ENCODE results near the gene F8A3. TPM values are rescaled to one million over a fixed set of nuclear protein-coding genes. Genes with fewer than 3 reads are reported as not detected.

Gene F8A3
- total and polyA plus RNA-seq, 2 donors (not counting 3 experiments of a cell fraction or from before 2014, with no cell fraction given): 0.06 to 9.7 TPM

- Histone ChIP-seq H3K27ac (ENCODE audit: insufficient read depth, low read depth, low read length) (no peak overlapping the region), H3K9me3 (replicated peaks; ENCODE audit: control insufficient read depth, insufficient read depth, low read length) (no peaks in the 10 kb centered on the region), H4K20me1 (replicated peaks; ENCODE audit: control insufficient read depth, extremely low read depth, insufficient read depth, low read length) (no peaks in the 10 kb centered on the region), H3K9me1 (replicated peaks; ENCODE audit: control insufficient read depth, extremely low read depth, insufficient read depth, low read length) (no peaks in the 10 kb centered on the region), H3K9ac (replicated peaks; ENCODE audit: extremely low read depth, insufficient read depth, low read length) (no peak overlapping the region), H3K79me2 (ENCODE audit: control insufficient read depth, insufficient read depth, low read length) (no peaks in the 10 kb centered on the region), H3K4me3 (replicated peaks in 1 of 3; ENCODE audit: insufficient read depth in 1 of 3, low read depth in 1 of 3, low read length in 3 of 3) (no peak overlapping the region), H3K4me1 (ENCODE audit: control insufficient read depth, extremely low read depth, insufficient read depth, low read length) (no peaks in the 10 kb centered on the region), H3K27me3 (ENCODE audit: control insufficient read depth in 2 of 2, insufficient read depth in 2 of 2, low read length in 2 of 2) (no peaks in the 10 kb centered on the region), H3K4me2 (ENCODE audit: insufficient read depth, low read length) (no peak overlapping the region), H2AFZ (ENCODE audit: low read depth, low read length) (no peak overlapping the region), H3K36me3 (ENCODE audit: control insufficient read depth in 2 of 2, extremely low read depth in 1 of 2, insufficient read depth in 2 of 2, low read length in 2 of 2) (no peaks in the 10 kb centered on the region)
- DNase-seq (ENCODE audit: low read depth, low spot score) (no peak), FAIRE-seq (no peak)
- ChIA-PET POLR2A (no interaction called here), CTCF (no interaction called here)
- dilution Hi-C loops (cut with MboI; ENCODE audit: extremely low pct_ligation_motif_present, low sequenced_read_pairs): no loop called here
- TF ChIP-seq EZH2 (IDR thresholded peaks at IDR 0.05; ENCODE audit: borderline replicate concordance, low read depth, low read length, severe bottlenecking) (no peak), POLR2AphosphoS5 (IDR thresholded peaks at IDR 0.05; ENCODE audit: insufficient read depth, low read depth, low read length) (no peak), MYC (IDR thresholded peaks at IDR 0.05; ENCODE audit: low read depth, low read length) (no peak), GATA2 (IDR thresholded peaks at IDR 0.05; ENCODE audit: insufficient read depth, insufficient read length, low read depth, low read length) (no peak), JUN (IDR thresholded peaks at IDR 0.05; ENCODE audit: borderline replicate concordance, insufficient read depth, insufficient read length, low read depth) (no peak), CTCF (IDR thresholded peaks at IDR 0.05; ENCODE audit: extremely low read depth in 1 of 2, insufficient read depth in 1 of 2, low read depth in 1 of 2, low read length in 2 of 2) (no peak), FOS (IDR thresholded peaks at IDR 0.05; ENCODE audit: borderline replicate concordance, insufficient read depth, low read length) (no peak), POLR2A (IDR thresholded peaks at IDR 0.05; ENCODE audit: low read depth, low read length) (no peak)
- TF ChIP-seq, protein P1, sequence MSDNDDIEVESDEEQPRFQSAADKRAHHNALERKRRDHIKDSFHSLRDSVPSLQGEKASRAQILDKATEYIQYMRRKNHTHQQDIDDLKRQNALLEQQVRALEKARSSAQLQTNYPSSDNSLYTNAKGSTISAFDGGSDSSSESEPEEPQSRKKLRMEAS (IDR thresholded peaks at IDR 0.05; ENCODE audit: insufficient read depth, insufficient read length): no peak
- intact Hi-C loops (cut with micrococcal nuclease): no loop called here
- BruUV-seq (replicated peaks): no TSS peak
Measured at GRCh38 chrX:155434906-155435743, 23.3 kb downstream of the F8A3 start.

Measured in endothelial cell of umbilical vein (primary cell).